GM20000 (cell line): ENCODE results near the gene MTERF4.
A peak's percentile ranks its signal among the peaks of the same experiment; 100 is the strongest.
"Not testable (repeated sequence)": the region's sequence is repeated elsewhere in the genome, so short reads cannot be mapped to it uniquely, and the experiment has no call there.

Experiments
- DNase-seq: peaks from one replicate; pipeline ENCODE4 v3.0.0; 2012; ENCODE audit warnings: low spot score
- CTCF ChIP-seq: IDR thresholded peaks from 2 replicates; pipeline ENCODE4 v1.5.1; 2012; ENCODE audit warnings: mild to moderate bottlenecking, control low read depth; ENCODE audit errors: extremely low read depth, missing control alignments

The MTERF4 gene

GRCh38 chr2:241099246-241099645 lies 2.8 kb downstream of the MTERF4 start:
- DNase-seq = no peak
- no peak for TF ChIP-seq CTCF

GRCh38 chr2:241096979-241097378 lies 5.1 kb downstream of the MTERF4 start:
- TF ChIP-seq CTCF = no peak
- peak; percentile 34 for DNase-seq

- no peak for DNase-seq
- no peak for TF ChIP-seq CTCF
These were observed 6.3 kb downstream of the MTERF4 start for GRCh38 chr2:241095594-241096290.

GRCh38 chr2:241094924-241095420 lies 7.1 kb downstream of the MTERF4 start:
- no peak for TF ChIP-seq CTCF
- DNase-seq = no peak

- TF ChIP-seq CTCF = no peak
- DNase-seq = no peak
These were observed 7.9 kb downstream of the MTERF4 start for GRCh38 chr2:241094172-241094571.

GRCh38 chr2:241093133-241093781 lies 8.8 kb downstream of the MTERF4 start:
- DNase-seq = not testable (repeated sequence)

- TF ChIP-seq CTCF = no peak
- DNase-seq = no peak
These were observed 9.4 kb downstream of the MTERF4 start for GRCh38 chr2:241092677-241093076.
